ENCODE results near the gene CAND1.

The CAND1 gene

GRCh38 chr12:67271976-67272375 lies 2.8 kb downstream of the CAND1 start:
- H3K4me1 ChIP-seq (ENCODE audit: insufficient read depth, low read length, poor library complexity, severe bottlenecking): peaks cover 61% of the 10 kb centered on the region

GRCh38 chr12:67274186-67274585 lies 5.0 kb downstream of the CAND1 start:
- Histone ChIP-seq H4K20me1 (ENCODE audit: insufficient read depth, low read length, poor library complexity, severe bottlenecking) (peaks cover 95% of the 10 kb centered on the region), H3K4me3 (ENCODE audit: low read length, poor library complexity, severe bottlenecking) (peak overlapping the region; percentile 78), H3K9ac (ENCODE audit: low read depth, low read length, poor library complexity, severe bottlenecking) (peak overlapping the region; percentile 44)

More at GRCh38 chr12:67271976-67272375, 2.8 kb downstream of the CAND1 start:
- Histone ChIP-seq H3F3A (ENCODE audit: low read depth) (no peaks in the 10 kb centered on the region), H3K27me3 (ENCODE audit: insufficient read depth, low read length, poor library complexity, severe bottlenecking) (no peaks in the 10 kb centered on the region), H3K36me3 (ENCODE audit: insufficient read depth, low read length) (0 out of 2 replicates have a peak, but pooled peaks cover 3% of the 10 kb centered on the region), H3K4me2 (ENCODE audit: low read depth, low read length, poor library complexity, severe bottlenecking) (peak overlapping the region; percentile 82), H3K9ac (ENCODE audit: low read depth, low read length, poor library complexity, severe bottlenecking) (peak overlapping the region; percentile 96), H2AFZ (ENCODE audit: low read length) (no peak overlapping the region), H3K9me2 (replicated peaks; ENCODE audit: low read depth, low read length) (no peaks in the 10 kb centered on the region), H4K20me1 (ENCODE audit: insufficient read depth, low read length, poor library complexity, severe bottlenecking) (peaks cover 74% of the 10 kb centered on the region), H3K4me3 (ENCODE audit: low read length, poor library complexity, severe bottlenecking) (peak overlapping the region; percentile 78), H3K79me2 (ENCODE audit: insufficient read depth, low read length) (peaks cover 74% of the 10 kb centered on the region), H3K9me3 (ENCODE audit: insufficient read depth, low read depth, low read length) (no peaks in the 10 kb centered on the region)
- TF ChIP-seq EZH2phosphoT487 (IDR thresholded peaks at IDR 0.05; ENCODE audit: borderline replicate concordance): no peak
- TF ChIP-seq CTCF (conservative IDR thresholded peaks at IDR 0.05; ENCODE audit: low read length): no peak

GRCh38 chr12:67275380-67275913 lies 6.3 kb downstream of the CAND1 start:
- Histone ChIP-seq H3F3A (ENCODE audit: low read depth) (no peaks in the 10 kb centered on the region), H3K9me2 (replicated peaks; ENCODE audit: low read depth, low read length) (no peaks in the 10 kb centered on the region), H3K27me3 (ENCODE audit: insufficient read depth, low read length, poor library complexity, severe bottlenecking) (no peaks in the 10 kb centered on the region), H3K4me3 (ENCODE audit: low read length, poor library complexity, severe bottlenecking) (peak overlapping the region; percentile 78), H3K36me3 (ENCODE audit: insufficient read depth, low read length) (peaks cover 7% of the 10 kb centered on the region; the same call in 1 of the 2 replicates), H3K9ac (ENCODE audit: low read depth, low read length, poor library complexity, severe bottlenecking) (peak overlapping the region; percentile 44), H3K4me1 (ENCODE audit: insufficient read depth, low read length, poor library complexity, severe bottlenecking) (peaks cover 72% of the 10 kb centered on the region), H3K4me2 (ENCODE audit: low read depth, low read length, poor library complexity, severe bottlenecking) (peak overlapping the region; percentile 82), H2AFZ (ENCODE audit: low read length) (no peak overlapping the region), H3K79me2 (ENCODE audit: insufficient read depth, low read length) (peaks cover 100% of the 10 kb centered on the region), H3K9me3 (ENCODE audit: insufficient read depth, low read depth, low read length) (no peaks in the 10 kb centered on the region), H4K20me1 (ENCODE audit: insufficient read depth, low read length, poor library complexity, severe bottlenecking) (peaks cover 99% of the 10 kb centered on the region)
- TF ChIP-seq CTCF (conservative IDR thresholded peaks at IDR 0.05; ENCODE audit: low read length): no peak
- TF ChIP-seq EZH2phosphoT487 (IDR thresholded peaks at IDR 0.05; ENCODE audit: borderline replicate concordance): no peak

More at GRCh38 chr12:67274186-67274585, 5.0 kb downstream of the CAND1 start:
- H3F3A ChIP-seq (ENCODE audit: low read depth): no peaks in the 10 kb centered on the region
- H3K79me2 ChIP-seq (ENCODE audit: insufficient read depth, low read length): peaks cover 96% of the 10 kb centered on the region
- TF ChIP-seq EZH2phosphoT487 (IDR thresholded peaks at IDR 0.05; ENCODE audit: borderline replicate concordance) (no peak), CTCF (conservative IDR thresholded peaks at IDR 0.05; ENCODE audit: low read length) (no peak)
- H3K4me1 ChIP-seq (ENCODE audit: insufficient read depth, low read length, poor library complexity, severe bottlenecking): peaks cover 65% of the 10 kb centered on the region
- no peaks in the 10 kb centered on the region for H3K9me2 ChIP-seq (replicated peaks; ENCODE audit: low read depth, low read length)
- H2AFZ ChIP-seq (ENCODE audit: low read length): no peak overlapping the region
- H3K9me3 ChIP-seq (ENCODE audit: insufficient read depth, low read depth, low read length): no peaks in the 10 kb centered on the region
- H3K4me2 ChIP-seq (ENCODE audit: low read depth, low read length, poor library complexity, severe bottlenecking): peak overlapping the region; percentile 82
- peaks cover 7% of the 10 kb centered on the region; the same call in 1 of the 2 replicates for H3K36me3 ChIP-seq (ENCODE audit: insufficient read depth, low read length)
- no peaks in the 10 kb centered on the region for H3K27me3 ChIP-seq (ENCODE audit: insufficient read depth, low read length, poor library complexity, severe bottlenecking)
